SK-N-DZ (cell line): ENCODE data around the gene SAFB.

ENCODE experiments used
- DNase-seq: peaks from one replicate; pipeline ENCODE4 v3.0.0-alpha.2; 2015; ENCODE audit warnings: low spot score

Gene SAFB

DNA sequence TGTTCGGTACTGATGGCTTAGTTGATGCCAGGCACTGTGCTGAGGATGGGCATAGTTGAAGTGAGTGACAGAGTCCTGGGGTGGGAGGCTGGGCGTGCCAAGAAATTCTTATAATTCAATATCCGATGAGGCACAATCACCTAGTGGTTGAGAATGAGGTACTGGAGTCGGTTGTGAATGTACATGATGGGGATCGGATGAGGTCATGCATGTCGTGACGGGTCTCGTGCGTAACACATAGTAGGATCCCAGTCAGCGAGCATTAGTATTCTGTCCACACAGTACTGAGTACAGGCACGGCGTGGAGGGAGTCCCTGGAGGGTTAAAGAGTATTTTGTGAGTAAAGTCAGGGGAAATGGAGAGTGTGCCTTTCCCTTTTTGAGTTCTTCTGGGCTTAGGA, 2.8 kb downstream of the SAFB start:
- DNase-seq, result no peak

DNA sequence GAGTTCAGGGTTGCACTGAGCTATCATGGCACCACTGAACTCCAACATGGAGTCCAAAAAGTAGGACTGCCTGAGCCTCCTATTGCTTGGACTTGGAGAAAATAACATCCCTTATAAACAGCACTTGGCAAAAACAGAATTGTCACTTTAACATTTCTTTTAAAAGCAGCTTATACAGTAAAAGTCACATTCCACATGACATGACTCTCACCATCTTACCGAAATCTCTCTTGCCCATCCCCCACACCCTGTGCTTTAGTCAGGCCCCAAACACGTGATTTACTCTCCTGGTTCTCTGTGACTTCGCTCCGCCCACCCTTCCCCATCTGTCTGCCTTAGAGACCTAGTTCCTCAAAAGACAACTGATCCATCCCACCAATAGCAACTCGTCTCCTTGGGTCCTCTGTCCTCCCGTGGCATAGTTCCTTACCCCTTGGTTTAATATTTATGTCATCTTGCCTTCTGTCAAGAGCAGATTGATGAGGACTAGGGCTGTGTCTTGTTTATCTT, 4.6 kb downstream of the SAFB start:
- no peak for DNase-seq

DNA sequence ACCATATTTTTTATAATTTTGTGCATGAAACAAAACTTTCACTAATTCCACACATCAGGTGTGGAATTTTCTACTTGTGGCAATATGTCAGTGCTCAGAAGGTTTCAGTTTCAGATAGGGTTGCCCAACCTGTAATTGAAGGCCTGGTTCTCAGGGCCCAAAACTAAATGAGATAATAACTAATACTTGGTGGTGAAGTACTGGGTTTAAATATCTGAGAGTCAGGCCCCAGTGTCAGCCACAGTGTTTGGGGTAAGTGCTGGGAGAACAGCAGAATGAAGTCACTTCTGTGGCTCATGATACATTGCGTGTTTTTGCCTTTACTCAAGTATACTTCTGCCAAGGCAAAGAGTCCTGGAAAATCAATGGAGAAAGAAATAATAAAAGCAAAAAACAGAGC, 5.6 kb downstream of the SAFB start:
- DNase-seq, result no peak

DNA sequence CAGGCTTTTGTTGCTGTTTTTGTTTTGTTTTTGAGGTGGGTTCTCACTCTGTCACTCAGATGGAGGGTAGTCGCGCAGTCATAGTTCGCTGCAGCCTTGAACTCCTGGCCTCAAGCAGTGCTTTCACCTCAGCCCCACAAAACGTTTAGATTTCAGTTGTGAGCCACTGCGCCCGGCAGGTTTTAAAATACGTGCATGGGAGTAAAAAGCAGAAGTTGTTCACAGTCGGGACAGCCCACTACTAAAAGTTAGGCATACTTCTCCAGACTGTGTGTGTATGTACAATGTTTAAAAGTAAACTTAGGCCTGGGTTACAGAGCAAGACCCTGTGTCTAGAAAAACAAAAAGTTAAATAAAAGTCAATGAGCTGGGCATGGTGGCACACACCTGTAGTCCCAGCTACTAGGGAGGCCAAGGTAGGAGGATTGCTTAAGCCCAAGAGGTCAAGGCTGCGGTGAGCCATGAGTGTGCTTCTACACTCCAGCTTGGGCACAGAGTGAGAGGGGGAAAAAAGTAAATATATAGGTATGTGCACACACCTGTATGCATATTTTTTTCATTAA, 6.1 kb downstream of the SAFB start:
- DNase-seq, result no peak

GRCh38 chr19:5631567-5632240, 8.8 kb downstream of the SAFB start:
- no peak for DNase-seq

DNA sequence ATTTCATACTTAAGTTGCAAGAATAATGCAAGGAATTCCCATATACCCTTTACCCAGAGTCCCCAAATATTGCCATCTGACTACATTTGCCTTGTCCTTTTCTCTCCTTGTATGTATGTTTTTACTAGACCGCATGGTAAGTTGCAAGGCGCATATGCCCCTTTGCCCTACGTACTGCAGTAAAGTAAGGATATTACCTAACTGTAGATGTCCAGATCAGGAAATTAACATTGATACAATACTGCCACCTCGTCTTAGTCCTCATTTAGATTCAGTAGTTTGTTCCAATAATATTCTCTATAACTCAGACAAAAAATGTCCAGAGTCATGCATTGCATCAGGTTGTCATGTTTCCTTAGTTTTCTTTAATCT, 9.3 kb downstream of the SAFB start:
- DNase-seq, result no peak

GRCh38 chr19:5632657-5633056, 9.8 kb downstream of the SAFB start:
- no peak for DNase-seq

GRCh38 chr19:5635427-5635826, 12.5 kb downstream of the SAFB start:
- no peak for DNase-seq

DNA sequence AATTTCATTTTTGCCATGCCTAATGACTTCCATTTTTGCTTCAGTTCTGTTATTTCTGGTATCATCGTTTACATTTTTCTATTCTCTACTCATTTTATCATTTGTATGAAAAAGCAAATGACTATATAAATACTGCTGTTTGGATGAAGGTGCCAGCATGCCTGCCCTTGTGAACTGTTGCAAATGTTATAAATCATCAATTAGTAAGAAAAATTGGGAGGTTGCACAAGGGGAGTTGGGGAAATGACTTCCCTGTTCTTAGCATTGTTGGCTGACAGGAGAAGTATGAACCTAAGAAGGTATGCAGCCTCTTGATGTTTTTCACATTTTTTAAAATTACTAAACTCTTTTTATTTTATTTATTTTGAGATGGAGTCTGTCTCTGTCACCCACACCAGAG, 15.1 kb downstream of the SAFB start:
- no peak for DNase-seq

DNA sequence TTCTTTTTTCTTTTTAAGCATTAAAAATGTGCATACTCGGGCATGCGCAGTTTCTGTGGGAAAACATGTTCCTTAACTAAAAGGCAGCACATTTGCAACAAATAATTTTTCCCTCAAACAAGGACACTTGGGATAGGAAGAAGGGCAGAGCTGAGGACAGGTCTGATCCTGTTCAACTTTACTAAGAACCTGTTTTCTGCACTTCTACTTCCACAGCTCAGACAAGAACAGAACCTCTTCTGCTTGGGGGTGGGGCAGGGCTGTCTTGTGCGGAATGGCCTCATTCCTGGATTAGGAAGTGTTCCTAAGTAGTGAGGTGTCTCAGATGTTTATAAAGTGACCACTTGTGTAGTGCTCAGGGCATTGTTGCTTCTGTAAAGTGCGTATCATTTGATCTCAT, 18.3 kb downstream of the SAFB start:
- no peak for DNase-seq

DNA sequence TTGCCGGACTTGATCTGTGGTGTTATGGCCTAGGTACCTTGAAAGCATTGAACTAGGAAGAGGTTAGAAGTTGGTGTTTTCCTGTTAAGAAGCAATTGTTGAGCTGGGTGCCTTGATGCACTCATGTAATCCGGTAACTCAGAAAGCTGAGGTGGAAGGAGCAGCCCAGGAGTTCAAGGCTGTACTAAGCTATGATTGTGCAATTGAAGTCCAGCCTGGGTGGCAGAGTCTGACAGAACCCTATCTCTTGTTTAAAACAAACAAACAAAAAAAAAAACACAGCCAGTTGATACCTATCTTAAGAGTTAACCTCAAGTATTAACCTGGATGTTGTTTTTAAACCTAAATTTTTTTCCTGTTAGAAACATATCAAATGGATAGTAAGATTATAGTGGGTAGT, 19.3 kb downstream of the SAFB start:
- DNase-seq, result no peak

DNA sequence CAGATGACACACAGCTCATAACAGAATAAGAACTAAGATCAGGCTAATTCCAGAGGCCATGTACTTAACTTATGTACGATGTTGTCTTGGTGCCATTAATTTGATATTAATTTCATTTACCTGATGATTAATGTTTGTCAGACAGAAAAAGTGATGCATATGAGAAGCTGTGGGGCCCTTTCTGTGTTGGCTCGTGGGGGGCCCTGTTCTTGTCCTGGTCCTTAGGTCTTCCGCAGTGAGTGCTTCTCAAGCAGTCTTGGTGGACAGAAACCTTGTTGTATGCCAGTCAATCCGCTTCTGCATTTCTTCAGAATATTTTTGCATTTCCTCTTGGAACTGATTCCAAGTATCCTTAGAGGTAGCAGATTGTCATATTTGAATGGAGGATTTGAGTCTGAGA, 20.2 kb downstream of the SAFB start:
- no peak for DNase-seq

DNA sequence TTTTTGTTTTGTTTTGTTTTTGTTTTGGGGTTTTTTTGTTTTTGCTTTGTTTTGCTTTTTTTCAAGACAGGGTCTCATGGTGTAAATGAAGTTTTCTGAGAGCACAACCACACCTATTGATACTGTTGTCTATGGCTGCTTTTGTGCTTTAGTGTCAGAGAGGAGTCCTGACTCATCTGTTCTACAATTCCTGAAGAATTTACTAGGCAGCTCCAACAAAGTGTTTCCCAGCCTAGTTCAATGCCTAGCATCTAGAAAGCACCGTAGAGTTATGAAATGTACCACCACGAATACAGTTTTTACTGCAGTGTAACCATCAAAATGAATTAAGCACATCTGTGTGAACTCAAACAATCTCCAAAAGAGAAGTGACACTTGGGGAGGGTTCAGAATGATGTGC, 21.2 kb downstream of the SAFB start:
- DNase-seq, result no peak

DNA sequence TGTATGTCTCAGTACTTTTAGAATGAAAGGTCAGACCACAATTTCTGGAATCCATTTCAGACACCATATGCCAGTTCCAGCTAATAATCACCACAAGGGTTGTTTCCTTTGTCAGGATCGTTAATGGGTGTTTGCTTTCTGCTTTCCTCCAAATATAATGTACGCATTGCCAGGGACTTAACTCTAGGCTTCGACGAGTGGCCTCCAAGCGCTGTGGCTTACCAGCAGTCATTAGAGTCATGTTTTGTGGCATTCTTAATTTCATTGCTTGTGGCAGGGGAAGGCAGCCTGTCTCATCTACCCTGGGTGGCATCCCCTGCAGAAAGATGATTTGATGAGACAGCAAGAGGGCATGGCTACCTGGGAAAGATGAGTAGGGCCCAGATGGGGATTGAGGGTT, 22.5 kb downstream of the SAFB start:
- no peak for DNase-seq

DNA sequence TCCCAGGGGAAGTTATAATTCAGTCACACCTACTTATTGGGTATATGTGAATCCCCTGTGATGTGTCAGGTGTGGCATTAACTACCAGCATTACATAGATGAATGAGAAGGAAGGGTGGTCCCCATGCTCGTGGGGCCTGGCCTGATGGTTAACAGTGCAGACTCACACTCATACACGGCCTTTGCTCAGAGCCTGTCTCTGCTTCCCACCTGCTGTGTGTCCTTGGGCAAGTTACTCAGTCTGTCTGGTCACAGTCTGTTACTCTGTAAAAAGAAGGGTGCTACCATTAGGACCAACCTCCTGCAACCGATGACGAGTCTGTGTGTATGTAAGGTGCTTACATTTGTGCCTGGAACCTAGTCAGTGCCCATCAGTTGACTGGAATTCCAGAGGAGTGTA, 23.8 kb downstream of the SAFB start:
- no peak for DNase-seq

DNA sequence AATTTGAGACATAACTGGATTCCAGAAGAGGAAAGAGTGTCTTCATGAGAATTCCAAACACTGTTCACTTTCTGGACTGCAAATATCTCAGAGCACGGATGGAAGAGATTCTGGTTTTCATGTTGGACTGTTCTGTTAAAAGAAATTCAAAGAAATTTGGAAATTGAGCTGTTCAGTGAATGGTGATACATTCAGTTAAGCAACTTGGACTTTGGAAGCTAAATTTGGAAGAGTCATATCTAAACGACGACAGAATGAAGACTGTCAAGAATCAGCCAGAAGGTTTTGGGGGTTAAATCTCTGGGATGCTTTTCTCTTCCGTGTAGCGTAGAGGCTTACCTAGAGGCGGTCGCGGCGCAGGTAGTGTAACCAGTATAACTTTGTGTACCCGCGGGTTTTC, 25.6 kb downstream of the SAFB start:
- no peak for DNase-seq

DNA sequence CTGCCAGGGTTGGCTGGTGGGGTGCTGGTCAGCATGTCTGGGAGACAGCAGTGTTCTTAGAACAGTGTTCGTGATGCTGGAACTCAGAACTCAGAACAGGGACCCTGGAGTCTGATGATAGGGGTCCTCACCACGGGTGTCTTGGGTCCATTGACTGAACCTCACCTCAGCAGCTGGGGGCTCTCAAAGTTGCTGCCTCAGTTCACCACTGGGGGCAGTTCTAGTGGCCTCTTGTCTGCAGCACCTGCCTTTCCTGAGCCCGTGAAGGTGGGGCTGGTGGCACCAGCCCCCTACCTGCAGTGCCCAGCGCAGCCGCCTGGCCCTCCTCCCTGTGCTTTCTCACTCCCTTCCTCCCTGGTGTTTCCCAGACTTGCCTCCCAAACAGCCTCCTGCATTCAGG, 28.5 kb downstream of the SAFB start:
- DNase-seq, result no peak

GRCh38 chr19:5652261-5652660, 29.4 kb downstream of the SAFB start:
- DNase-seq, result no peak

DNA sequence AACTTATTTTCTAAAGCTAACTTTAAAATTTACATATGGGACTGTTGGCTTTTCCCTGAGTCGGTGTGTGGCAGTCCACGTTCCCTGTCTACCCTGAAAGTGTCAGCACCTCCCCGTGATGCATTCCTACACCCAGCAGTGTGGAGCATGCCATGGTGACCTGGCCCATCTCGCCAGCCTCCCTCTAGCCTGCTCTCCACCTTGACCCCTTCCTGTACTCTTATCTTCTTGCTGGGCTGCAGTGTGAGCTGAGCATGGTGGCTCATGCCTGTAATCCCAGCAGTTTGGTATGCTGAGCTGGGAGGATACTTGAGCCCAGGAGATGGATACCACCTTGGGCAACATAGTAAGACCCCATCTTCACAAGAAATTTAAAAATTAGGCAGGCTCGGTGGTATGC, 32.0 kb downstream of the SAFB start:
- DNase-seq, result no peak

DNA sequence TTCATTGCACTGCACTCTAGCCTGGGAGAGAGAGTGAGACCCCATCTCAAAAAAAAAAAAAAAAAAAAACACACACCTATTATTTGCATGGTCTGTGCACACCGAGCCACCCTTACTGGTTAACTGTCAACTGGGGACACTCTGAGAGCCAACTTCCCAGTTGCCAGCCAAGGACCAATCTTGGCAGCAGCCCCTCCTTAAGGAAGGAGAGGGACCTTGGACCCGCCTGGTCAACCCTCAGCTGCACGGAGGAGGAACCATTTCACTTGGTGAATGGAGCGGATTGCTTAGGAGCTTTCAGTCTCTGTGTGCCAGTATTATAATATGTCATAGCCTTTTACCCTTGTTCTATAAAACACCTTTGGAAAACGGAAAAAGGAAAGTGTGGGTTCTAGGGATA, 32.5 kb downstream of the SAFB start:
- DNase-seq, result no peak

GRCh38 chr19:5661483-5661882, 38.6 kb downstream of the SAFB start:
- DNase-seq, result no peak

DNA sequence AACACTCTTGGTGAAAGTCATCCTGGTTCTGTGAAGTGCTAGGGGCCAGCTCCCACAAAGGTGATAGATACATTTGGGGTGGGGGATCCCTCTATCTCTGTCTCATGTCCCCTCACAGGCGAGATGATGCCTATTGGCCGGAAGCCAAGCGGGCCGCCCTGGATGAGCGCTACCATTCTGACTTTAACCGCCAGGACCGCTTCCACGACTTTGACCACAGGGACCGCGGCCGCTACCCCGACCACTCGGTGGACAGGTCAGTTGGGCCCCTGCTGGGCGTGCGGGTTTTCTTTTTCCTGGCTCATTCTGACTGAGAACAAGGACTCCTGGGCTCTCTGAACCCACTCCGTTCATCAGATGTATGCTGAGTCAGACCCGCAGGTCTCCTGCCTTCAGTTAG, 41.0 kb downstream of the SAFB start:
- no peak for DNase-seq

GRCh38 chr19:5664515-5664914, 41.6 kb downstream of the SAFB start:
- no peak for DNase-seq
